GM21737 (cell line): ENCODE measurements around the gene IZUMO4.

Source experiments
- ATAC-seq: cut with Tn5 transposase; IDR thresholded peaks from one replicate; pipeline ENCODE4 v1.9.1; 2021; ENCODE audit warnings: mild to moderate bottlenecking, moderate library complexity; ENCODE audit not compliant: unreplicated experiment

The IZUMO4 gene

DNA sequence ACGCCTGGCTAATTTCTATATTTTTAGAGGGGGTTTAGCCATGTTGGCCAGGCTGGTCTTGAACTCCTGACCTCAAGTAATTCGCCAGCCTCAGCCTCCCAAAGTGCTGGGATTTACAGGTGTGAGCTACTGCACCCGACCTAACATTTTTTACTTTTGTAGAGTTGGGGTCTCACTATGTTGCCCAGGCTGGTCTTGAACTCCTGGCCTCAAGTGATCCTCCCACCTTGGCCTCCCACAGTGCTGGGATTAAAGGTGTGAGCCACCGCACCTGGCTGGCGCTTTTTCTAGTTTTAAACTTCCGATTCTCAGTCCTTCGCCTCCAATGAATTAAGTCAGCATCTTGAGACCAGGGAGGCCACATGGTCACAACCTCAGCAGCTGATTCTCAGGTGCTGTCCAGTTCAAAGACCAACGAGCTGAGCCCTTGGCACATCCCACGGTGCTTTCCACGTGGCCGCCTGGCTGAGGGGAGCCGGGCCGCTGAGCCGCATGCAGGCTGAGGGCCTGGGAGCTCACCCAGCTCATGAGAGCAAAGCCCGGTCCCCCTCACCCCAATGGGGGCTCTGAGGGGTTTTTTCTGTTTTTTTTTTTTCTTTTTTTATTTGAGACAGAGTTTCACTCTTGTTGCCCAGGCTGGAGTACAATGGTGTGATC lies 45.6 kb downstream of the IZUMO4 start:
- no peak for ATAC-seq

DNA sequence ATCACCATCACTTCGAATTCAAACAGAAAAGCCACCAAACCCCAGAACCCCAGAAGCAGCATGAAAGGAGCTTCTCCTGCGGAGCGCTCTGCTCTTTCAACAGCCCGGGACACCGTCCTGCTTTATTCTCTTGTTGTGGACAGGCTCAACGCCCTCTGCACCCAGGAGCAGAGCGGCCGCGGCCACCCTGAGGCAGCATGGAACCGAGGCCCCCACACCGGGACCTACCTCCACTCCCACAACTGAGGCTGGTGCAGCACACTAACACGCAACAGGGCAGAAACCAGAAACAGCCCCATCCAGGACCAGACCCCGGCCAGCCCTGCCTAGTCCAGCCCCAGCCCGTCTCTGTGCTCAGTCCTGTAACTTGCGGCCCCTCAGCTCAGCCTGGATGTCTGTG lies 47.5 kb downstream of the IZUMO4 start:
- ATAC-seq, result no peak

DNA sequence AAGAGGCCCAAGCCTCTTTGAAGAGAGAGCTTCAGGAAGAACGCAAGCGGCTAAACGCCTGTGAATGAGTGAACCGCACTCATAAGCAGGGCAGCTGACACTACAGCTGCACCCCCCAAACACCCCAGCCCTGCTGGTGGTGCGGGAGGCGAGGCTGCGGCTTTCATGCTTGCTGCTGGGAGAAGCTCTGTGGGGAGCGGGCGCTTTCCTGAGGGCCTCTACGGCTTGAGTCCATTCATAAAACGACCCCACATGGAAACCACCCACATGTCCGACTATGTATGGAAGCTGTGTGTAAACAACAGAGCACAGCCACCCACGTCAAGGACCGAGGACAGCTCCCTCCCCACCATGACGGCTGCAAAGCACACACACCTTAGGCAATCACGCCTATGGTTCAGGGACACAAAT lies 49.1 kb downstream of the IZUMO4 start:
- no peak for ATAC-seq

DNA sequence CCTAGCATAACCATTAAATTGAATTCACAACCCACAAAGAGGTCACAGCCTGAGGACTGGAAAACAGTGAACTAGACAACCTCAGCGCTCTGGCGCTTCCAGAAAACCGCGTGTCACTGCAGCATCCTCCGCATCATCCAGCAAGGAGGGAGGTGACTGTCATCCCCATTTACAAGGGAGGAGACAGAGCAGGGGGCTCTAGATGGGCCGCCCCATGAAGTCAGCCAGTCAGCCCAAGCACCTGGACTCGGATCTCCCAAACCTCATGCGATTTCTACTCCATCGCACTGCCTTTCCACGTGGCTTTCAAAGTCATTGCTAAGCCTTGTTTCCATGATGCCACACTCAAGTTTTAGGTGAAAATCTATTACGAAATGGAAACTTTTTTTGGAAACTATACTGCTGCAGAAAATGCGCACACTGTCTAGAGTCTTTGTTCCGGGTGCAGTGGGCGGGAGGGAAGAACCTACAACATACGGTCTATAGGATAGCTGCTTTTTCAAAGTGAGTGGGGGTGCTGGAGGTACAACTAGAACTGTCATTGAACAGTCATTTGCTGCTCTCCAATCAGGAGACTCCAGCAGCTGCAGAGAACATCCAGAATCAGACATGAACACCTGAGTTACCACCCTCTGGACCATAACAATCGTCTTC lies 51.9 kb downstream of the IZUMO4 start:
- no peak for ATAC-seq
